A549 (cell line): Measurements from ENCODE around the gene USP12. TPM values are rescaled to one million over a fixed set of nuclear protein-coding genes. Genes with fewer than 3 reads are reported as not detected.
"Not testable (repeated sequence)": the region's sequence is repeated elsewhere in the genome, so short reads cannot be mapped to it uniquely, and the experiment has no call there.

Source experiments
- ATAC-seq, 2 experiments: fragments of 200-7000 bp in 1 of 2; fragments of >200 bp in 1 of 2; cut with Nextera tagmentation in 1 of 2; cut with Tn5 transposase in 1 of 2; 3 replicates each; pipeline versions ENCODE4 v1.8.0 to v1.9.1; 2018 to 2020; ENCODE audit warnings: mild to moderate bottlenecking in 1 of 2, moderate library complexity in 1 of 2
- CTCF ChIA-PET: fragments of 300-600 bp; sonication (Branson Sonifier 250); formaldehyde crosslinking; extraction: SDS; loops from one replicate; lab custom pipeline; 2021; ENCODE audit warnings: antibody characterized with exemption, inconsistent platforms; lab: Yijun Ruan, JAX
- POLR2A ChIA-PET: fragments of 350-600 bp; formaldehyde crosslinking; extraction: SDS; loops from one replicate; lab custom pipeline; 2021; ENCODE audit warnings: antibody characterized with exemption, inconsistent platforms; lab: Yijun Ruan, JAX
- DNase-seq, 2 experiments: peaks; one replicate each; pipeline versions ENCODE4 v3.0.0 to v3.0.0-alpha.2; 2011 to 2016; ENCODE audit warnings: low read depth in 1 of 2, low spot score in 1 of 2
- FAIRE-seq: peaks from 2 replicates; lab custom pipeline; 2011; peaks lifted over from hg19 to GRCh38; lab: Jason Lieb, UNC
- H3K27ac ChIP-seq, 2 experiments: fragments of >200 bp; sonication (Bioruptor Twin); formaldehyde crosslinking; 3 replicates each; pipeline ENCODE4 v1.5.1; 2016 to 2017
- H3K4me1 ChIP-seq: fragments of >200 bp; sonication (Bioruptor Twin); formaldehyde crosslinking; 3 replicates; pipeline ENCODE4 v1.6.1; 2016
- H3K4me2 ChIP-seq: fragments of >200 bp; sonication (Bioruptor Twin); formaldehyde crosslinking; 3 replicates; pipeline ENCODE4 v1.6.1; 2016
- H3K4me3 ChIP-seq: fragments of >200 bp; sonication (Bioruptor Twin); formaldehyde crosslinking; 3 replicates; pipeline ENCODE4 v1.5.1; 2016
- H3K9me3 ChIP-seq: fragments of >200 bp; sonication (Bioruptor Twin); formaldehyde crosslinking; 3 replicates; pipeline ENCODE4 v1.6.1; 2016
- CBX2 ChIP-seq: fragments of 200-600 bp; sonication (generic); IDR thresholded peaks from 2 replicates; pipeline ENCODE4 v1.6.1; 2016; ENCODE audit warnings: low read depth, mild to moderate bottlenecking, borderline replicate concordance
- CBX8 ChIP-seq: fragments of 200-600 bp; sonication (generic); IDR thresholded peaks from 2 replicates; pipeline ENCODE4 v1.6.1; 2016
- CHD2 ChIP-seq: fragments of 150-350 bp; IDR thresholded peaks from 2 replicates; pipeline ENCODE4 v1.6.1; 2014; ENCODE audit warnings: low read length; ENCODE audit not compliant: partially characterized antibody
- EHF ChIP-seq: fragments of 250-450 bp; sonication (Bioruptor Pico); IDR thresholded peaks from 2 replicates; pipeline ENCODE4 v1.5.0; 2020; ENCODE audit warnings: mild to moderate bottlenecking
- FOSB ChIP-seq: fragments of 250-450 bp; sonication (Bioruptor Pico); IDR thresholded peaks from 2 replicates; pipeline ENCODE4 v1.5.0; 2020; ENCODE audit warnings: mild to moderate bottlenecking, moderate library complexity
- FOXS1 ChIP-seq: fragments of 250-450 bp; sonication (Bioruptor Pico); IDR thresholded peaks from 2 replicates; pipeline ENCODE4 v1.5.0; 2020; ENCODE audit warnings: mild to moderate bottlenecking, moderate library complexity
- HDAC2 ChIP-seq: fragments of 200-600 bp; sonication (generic); IDR thresholded peaks from 2 replicates; pipeline ENCODE4 v1.6.1; 2016
- HOXB5 ChIP-seq: fragments of 250-450 bp; sonication (Bioruptor Pico); IDR thresholded peaks from 2 replicates; pipeline ENCODE4 v1.5.0; 2020; ENCODE audit warnings: mild to moderate bottlenecking, moderate library complexity
- JUNB ChIP-seq: fragments of >200 bp; sonication (Bioruptor Twin); formaldehyde crosslinking; IDR thresholded peaks from 2 replicates; pipeline ENCODE4 v1.6.1; 2016
- MAFK ChIP-seq: fragments of 450-650 bp; IDR thresholded peaks from 2 replicates; pipeline ENCODE4 v1.6.1; 2014; ENCODE audit not compliant: partially characterized antibody
- MAZ ChIP-seq: fragments of 150-350 bp; IDR thresholded peaks from 2 replicates; pipeline ENCODE4 v1.6.1; 2014; ENCODE audit warnings: antibody characterized with exemption, low read depth, low read length, borderline replicate concordance
- MYC ChIP-seq: IDR thresholded peaks from 2 replicates; pipeline ENCODE4 v1.6.1; 2012; ENCODE audit warnings: mild to moderate bottlenecking, inconsistent platforms, low read length, improper control_type of control experiment, borderline replicate concordance
- NPAS2 ChIP-seq: fragments of 250-450 bp; sonication (Bioruptor Pico); IDR thresholded peaks from 2 replicates; pipeline ENCODE4 v1.8.0; 2022; ENCODE audit warnings: mild to moderate bottlenecking, moderate library complexity, borderline replicate concordance
- POLR2A ChIP-seq: IDR thresholded peaks from 2 replicates; pipeline ENCODE4 v1.6.1; 2012; ENCODE audit warnings: mild to moderate bottlenecking, low read length
- POLR2AphosphoS2 ChIP-seq: conservative IDR thresholded peaks from 2 replicates; pipeline ENCODE4 v1.6.1; 2012; ENCODE audit warnings: low read length, improper control_type of control experiment, inconsistent platforms
- RAD21 ChIP-seq, 2 experiments: fragments of >200 bp in 1 of 2; sonication (Bioruptor Twin) in 1 of 2; formaldehyde crosslinking in 1 of 2; IDR thresholded peaks in 1 of 2; conservative IDR thresholded peaks in 1 of 2; 2 replicates in 1 of 2; 3 replicates in 1 of 2; pipeline ENCODE4 v1.6.1; 2012 to 2018; ENCODE audit warnings: inconsistent platforms in 1 of 2
- RARB ChIP-seq: fragments of 250-450 bp; sonication (Bioruptor Pico); IDR thresholded peaks from 2 replicates; pipeline ENCODE4 v1.8.0; 2021; ENCODE audit warnings: mild to moderate bottlenecking, moderate library complexity
- RCOR1 ChIP-seq: fragments of 150-350 bp; IDR thresholded peaks from 2 replicates; pipeline ENCODE4 v1.6.1; 2014; ENCODE audit warnings: antibody characterized with exemption, low read length, low read depth
- RNF2 ChIP-seq: fragments of 200-600 bp; sonication (generic); IDR thresholded peaks from 2 replicates; pipeline ENCODE4 v1.6.1; 2016; ENCODE audit warnings: low read depth, mild to moderate bottlenecking, antibody characterized with exemption, moderate library complexity, borderline replicate concordance
- ZC3H11A ChIP-seq: fragments of 450-650 bp; IDR thresholded peaks from 2 replicates; pipeline ENCODE4 v1.6.1; 2014; ENCODE audit warnings: antibody characterized with exemption, mild to moderate bottlenecking
- WGBS: methylation state at CpG from one replicate; pipeline ENCODE4 v1.1.6; 2017; ENCODE audit errors: missing lambda C conversion rate; 5-methylcytosine and 5-hydroxymethylcytosine counted together
- polyA plus RNA-seq, 4 experiments: library from polyadenylated mRNA; depleted of rRNA in 3 of 4; stranded (reverse); fragments of >200 nt; fragmentation: RNase III in 1 of 4; extraction: RNeasy Plus Mini Kit Qiagen cat#74134 plus additional on column Dnase treatment in 1 of 4; gene quantifications; 2 replicates in 3 of 4; 3 replicates in 1 of 4; pipeline ENCODE4 v1.2.3, GENCODE V29; 2011 to 2017
- TF ChIP-seq, protein P1 (sequence below): fragments of 250-450 bp; sonication (Bioruptor Pico); IDR thresholded peaks from 2 replicates; pipeline ENCODE4 v1.5.0; 2021; ENCODE audit warnings: mild to moderate bottlenecking, moderate library complexity, borderline replicate concordance
- TF ChIP-seq, protein P2 (sequence below): fragments of >200 bp; sonication (Bioruptor Twin); formaldehyde crosslinking; IDR thresholded peaks from 2 replicates; pipeline ENCODE4 v1.6.1; 2016
- TF ChIP-seq, protein P3 (sequence below): fragments of 150-350 bp; IDR thresholded peaks from 2 replicates; pipeline ENCODE4 v1.6.1; 2014; ENCODE audit warnings: low read depth, mild to moderate bottlenecking, low read length
- TF ChIP-seq, protein P4 (sequence below): fragments of 200-600 bp; sonication (generic); IDR thresholded peaks from 2 replicates; pipeline ENCODE4 v1.6.1; 2016; ENCODE audit warnings: antibody characterized with exemption, mild to moderate bottlenecking, moderate library complexity

Gene USP12
- polyA plus RNA-seq, 2 of the 4 experiments (the other 2 are of a cell fraction) = 19.1 to 21.2 TPM

DNA sequence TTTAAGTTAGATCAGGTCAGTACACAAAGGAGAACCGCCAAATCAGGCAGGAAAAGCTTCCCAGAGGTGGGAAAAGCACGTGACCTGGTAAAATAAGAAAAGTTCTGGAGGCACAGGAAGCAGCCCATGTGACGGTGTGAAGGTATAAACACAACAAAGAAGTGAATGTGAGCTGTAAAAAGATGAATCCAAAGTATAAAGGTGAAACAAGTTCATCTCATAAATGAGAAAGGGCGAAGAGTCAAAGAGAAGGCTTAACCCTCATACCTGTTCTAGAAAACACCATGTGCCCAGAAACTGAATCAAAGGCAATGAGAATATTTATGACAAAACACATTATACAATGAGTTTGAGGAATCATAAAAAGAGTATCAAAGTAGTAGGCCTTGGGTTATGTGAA is 47.0 kb downstream of the USP12 start:
- Histone ChIP-seq H3K9me3 (peaks cover 14% of the 10 kb centered on the region; the same call in 2 of the 3 replicates), H3K4me1 (peaks cover 16% of the 10 kb centered on the region; the same call in 2 of the 3 replicates), H3K27ac (no peak overlapping the region), H3K4me3 (no peak overlapping the region), H3K4me2 (no peak overlapping the region)
- TF ChIP-seq RCOR1 = no peak
- no peak for TF ChIP-seq RAD21 (conservative IDR thresholded peaks at IDR 0.05 in 1 of 2, IDR thresholded peaks at IDR 0.05 in 1 of 2)
- TF ChIP-seq MYC = no peak
- no peak for TF ChIP-seq RARB (CRISPR knock-in tag)
- TF ChIP-seq HOXB5 (CRISPR knock-in tag) = no peak
- no peak for TF ChIP-seq CHD2
- TF ChIP-seq, protein P1, sequence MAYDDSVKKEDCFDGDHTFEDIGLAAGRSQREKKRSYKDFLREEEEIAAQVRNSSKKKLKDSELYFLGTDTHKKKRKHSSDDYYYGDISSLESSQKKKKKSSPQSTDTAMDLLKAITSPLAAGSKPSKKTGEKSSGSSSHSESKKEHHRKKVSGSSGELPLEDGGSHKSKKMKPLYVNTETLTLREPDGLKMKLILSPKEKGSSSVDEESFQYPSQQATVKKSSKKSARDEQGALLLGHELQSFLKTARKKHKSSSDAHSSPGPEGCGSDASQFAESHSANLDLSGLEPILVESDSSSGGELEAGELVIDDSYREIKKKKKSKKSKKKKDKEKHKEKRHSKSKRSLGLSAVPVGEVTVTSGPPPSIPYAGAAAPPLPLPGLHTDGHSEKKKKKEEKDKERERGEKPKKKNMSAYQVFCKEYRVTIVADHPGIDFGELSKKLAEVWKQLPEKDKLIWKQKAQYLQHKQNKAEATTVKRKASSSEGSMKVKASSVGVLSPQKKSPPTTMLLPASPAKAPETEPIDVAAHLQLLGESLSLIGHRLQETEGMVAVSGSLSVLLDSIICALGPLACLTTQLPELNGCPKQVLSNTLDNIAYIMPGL (CRISPR knock-in tag) = no peak
- no peak for TF ChIP-seq CBX8
- no peak for TF ChIP-seq ZC3H11A
- TF ChIP-seq JUNB = no peak
- no peak for TF ChIP-seq POLR2AphosphoS2
- TF ChIP-seq CBX2 = no peak
- FAIRE-seq (no peak), DNase-seq (no peak), ATAC-seq (no peak)
- CTCF ChIA-PET = no interaction called here
- 96% methylated on average over 4 of the region's 4 CpGs for WGBS
- POLR2A ChIA-PET = no interaction called here

DNA sequence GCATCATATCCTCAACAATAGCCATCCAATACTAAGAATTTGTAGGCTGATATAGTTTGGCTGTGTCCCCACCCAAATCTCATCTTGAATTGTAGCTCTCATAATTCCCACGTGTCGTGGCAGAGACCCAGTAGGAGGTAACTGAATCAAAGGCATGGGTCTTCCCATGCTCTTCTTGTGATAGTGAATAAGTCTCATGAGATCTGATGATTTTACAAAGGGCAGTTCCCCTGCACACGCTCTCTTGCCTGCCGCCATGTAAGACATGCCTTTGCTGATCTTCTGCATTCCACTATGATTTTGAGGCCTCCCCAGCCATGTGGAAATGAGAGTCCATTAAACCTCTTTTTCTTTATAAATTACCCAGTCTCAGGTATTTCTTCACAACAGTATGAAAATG is 48.2 kb downstream of the USP12 start:
- DNase-seq, FAIRE-seq, H3K4me2 ChIP-seq, CTCF ChIA-PET, POLR2A ChIA-PET, H3K4me3 ChIP-seq, H3K4me1 ChIP-seq, H3K27ac ChIP-seq, ATAC-seq: not testable (repeated sequence)
- WGBS = 99% methylated on average over 4 of the region's 4 CpGs
- H3K9me3 ChIP-seq = peaks cover 14% of the 10 kb centered on the region; the same call in 2 of the 3 replicates

DNA sequence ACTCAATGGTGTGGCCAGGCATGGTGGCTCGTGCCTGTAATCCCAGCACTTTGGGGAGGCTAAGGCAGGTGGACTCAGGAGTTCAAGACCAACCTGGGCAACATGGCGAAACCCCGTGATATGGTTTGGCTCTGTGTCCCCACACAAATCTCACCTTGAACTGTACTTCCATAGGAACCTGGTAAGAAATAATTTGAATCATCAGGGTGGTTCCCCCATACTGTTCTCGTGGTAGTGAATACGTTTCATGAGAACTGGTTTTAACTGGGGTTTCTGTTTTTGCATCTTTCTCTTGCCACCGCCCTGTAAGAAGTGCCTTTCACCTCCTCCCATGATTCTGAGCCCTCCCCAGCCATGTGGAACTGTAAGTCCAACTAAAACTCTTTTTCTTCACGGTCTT is 49.6 kb downstream of the USP12 start:
- TF ChIP-seq NPAS2 (no peak), EHF (no peak), HDAC2 (no peak), RNF2 (no peak)
- TF ChIP-seq, protein P2, sequence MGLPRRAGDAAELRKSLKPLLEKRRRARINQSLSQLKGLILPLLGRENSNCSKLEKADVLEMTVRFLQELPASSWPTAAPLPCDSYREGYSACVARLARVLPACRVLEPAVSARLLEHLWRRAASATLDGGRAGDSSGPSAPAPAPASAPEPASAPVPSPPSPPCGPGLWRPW = no peak
- DNase-seq (no peak), ATAC-seq (no peak), FAIRE-seq (no peak)
- H3K4me1 ChIP-seq = 0 out of 3 replicates have a peak, but pooled peaks cover 4% of the 10 kb centered on the region
- CTCF ChIA-PET = no interaction called here
- WGBS = 92% methylated on average over 7 of the region's 7 CpGs
- no peak overlapping the region for H3K27ac ChIP-seq
- H3K4me2 ChIP-seq = no peak overlapping the region
- no peak overlapping the region for H3K4me3 ChIP-seq
- H3K9me3 ChIP-seq = peaks cover 14% of the 10 kb centered on the region; the same call in 2 of the 3 replicates
- POLR2A ChIA-PET = no interaction called here

DNA sequence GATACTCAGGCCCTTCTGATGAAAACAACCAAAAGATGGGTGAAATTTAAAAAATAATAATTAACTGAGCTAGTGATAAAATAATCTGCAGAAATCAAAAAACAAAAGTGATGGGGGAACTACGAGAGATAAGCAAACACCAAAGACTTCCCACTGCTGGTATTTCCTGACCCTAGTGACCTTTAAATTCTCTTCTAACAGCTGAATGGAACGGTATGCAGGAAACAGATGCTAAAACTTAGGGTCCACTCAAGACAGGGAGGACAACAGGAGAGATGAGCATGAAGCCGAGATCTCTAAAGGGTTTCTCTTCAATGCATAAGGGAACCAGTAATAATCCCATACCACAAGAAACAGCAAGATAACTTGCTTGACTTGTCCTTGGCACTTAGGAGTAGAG is 50.8 kb downstream of the USP12 start:
- no peak for ATAC-seq
- TF ChIP-seq RARB (CRISPR knock-in tag) (no peak), POLR2A (no peak), MAZ (no peak), FOXS1 (no peak), MAFK (no peak), FOSB (no peak), HDAC2 (no peak), HOXB5 (CRISPR knock-in tag) (no peak)
- TF ChIP-seq, protein P3, sequence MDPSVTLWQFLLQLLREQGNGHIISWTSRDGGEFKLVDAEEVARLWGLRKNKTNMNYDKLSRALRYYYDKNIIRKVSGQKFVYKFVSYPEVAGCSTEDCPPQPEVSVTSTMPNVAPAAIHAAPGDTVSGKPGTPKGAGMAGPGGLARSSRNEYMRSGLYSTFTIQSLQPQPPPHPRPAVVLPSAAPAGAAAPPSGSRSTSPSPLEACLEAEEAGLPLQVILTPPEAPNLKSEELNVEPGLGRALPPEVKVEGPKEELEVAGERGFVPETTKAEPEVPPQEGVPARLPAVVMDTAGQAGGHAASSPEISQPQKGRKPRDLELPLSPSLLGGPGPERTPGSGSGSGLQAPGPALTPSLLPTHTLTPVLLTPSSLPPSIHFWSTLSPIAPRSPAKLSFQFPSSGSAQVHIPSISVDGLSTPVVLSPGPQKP = no peak
- TF ChIP-seq, protein P4, sequence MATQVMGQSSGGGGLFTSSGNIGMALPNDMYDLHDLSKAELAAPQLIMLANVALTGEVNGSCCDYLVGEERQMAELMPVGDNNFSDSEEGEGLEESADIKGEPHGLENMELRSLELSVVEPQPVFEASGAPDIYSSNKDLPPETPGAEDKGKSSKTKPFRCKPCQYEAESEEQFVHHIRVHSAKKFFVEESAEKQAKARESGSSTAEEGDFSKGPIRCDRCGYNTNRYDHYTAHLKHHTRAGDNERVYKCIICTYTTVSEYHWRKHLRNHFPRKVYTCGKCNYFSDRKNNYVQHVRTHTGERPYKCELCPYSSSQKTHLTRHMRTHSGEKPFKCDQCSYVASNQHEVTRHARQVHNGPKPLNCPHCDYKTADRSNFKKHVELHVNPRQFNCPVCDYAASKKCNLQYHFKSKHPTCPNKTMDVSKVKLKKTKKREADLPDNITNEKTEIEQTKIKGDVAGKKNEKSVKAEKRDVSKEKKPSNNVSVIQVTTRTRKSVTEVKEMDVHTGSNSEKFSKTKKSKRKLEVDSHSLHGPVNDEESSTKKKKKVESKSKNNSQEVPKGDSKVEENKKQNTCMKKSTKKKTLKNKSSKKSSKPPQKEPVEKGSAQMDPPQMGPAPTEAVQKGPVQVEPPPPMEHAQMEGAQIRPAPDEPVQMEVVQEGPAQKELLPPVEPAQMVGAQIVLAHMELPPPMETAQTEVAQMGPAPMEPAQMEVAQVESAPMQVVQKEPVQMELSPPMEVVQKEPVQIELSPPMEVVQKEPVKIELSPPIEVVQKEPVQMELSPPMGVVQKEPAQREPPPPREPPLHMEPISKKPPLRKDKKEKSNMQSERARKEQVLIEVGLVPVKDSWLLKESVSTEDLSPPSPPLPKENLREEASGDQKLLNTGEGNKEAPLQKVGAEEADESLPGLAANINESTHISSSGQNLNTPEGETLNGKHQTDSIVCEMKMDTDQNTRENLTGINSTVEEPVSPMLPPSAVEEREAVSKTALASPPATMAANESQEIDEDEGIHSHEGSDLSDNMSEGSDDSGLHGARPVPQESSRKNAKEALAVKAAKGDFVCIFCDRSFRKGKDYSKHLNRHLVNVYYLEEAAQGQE = no peak

More for the DNA sequence above, 50.8 kb downstream of the USP12 start:
- no peak for FAIRE-seq
- peaks cover 14% of the 10 kb centered on the region; the same call in 2 of the 3 replicates for H3K9me3 ChIP-seq
- ChIA-PET POLR2A (no interaction called here), CTCF (interaction anchor here (0.7 kb wide), 1 partner anchor 127 kb away, joined by 3 read pairs; no protein-coding TSS in a partner anchor)
- 78% methylated on average over 3 of the region's 3 CpGs for WGBS
- DNase-seq = no peak
- no peak overlapping the region for H3K27ac ChIP-seq
- 0 out of 3 replicates have a peak, but pooled peaks cover 4% of the 10 kb centered on the region for H3K4me1 ChIP-seq
- no peak overlapping the region for H3K4me3 ChIP-seq
- no peak overlapping the region for H3K4me2 ChIP-seq
